HG02973 (cell line): ENCODE measurements around the gene ATP1B1.

ENCODE experiments used
- ATAC-seq: cut with Tn5 transposase; IDR thresholded peaks from one replicate; pipeline ENCODE4 v1.9.1; 2021; ENCODE audit warnings: moderate library complexity; ENCODE audit not compliant: unreplicated experiment

ATP1B1 gene

GRCh38 chr1:169106095-169106920 lies at the start of gene ATP1B1:
Gene ATP1B1, plus strand, starts transcription at chr1:169106690. Its CDS starts 140 bp downstream, at chr1:169106830.
- ATAC-seq = peak; percentile 94

DNA sequence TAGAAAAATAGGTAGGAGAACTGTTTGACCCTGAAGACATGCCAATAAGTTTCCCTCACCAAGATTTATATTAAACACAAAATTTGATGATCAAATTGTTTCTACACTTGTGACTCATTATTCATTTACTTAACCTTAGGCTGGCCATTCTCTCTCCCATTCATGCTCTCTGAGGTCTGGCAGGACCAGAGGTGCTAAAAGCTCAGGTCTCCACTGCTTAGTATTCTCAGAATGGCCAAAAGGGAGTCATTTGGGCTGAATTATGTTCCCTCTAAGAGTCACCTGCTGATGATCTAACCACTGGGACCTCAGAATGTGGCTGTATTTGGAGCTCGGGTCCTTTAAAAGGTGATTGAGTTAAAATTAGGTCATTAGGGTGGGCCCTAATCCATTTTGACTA lies 47.1 kb upstream of the ATP1B1 start:
- no peak for ATAC-seq

GRCh38 chr1:169060043-169060722 lies 46.3 kb upstream of the ATP1B1 start:
- no peak for ATAC-seq

DNA sequence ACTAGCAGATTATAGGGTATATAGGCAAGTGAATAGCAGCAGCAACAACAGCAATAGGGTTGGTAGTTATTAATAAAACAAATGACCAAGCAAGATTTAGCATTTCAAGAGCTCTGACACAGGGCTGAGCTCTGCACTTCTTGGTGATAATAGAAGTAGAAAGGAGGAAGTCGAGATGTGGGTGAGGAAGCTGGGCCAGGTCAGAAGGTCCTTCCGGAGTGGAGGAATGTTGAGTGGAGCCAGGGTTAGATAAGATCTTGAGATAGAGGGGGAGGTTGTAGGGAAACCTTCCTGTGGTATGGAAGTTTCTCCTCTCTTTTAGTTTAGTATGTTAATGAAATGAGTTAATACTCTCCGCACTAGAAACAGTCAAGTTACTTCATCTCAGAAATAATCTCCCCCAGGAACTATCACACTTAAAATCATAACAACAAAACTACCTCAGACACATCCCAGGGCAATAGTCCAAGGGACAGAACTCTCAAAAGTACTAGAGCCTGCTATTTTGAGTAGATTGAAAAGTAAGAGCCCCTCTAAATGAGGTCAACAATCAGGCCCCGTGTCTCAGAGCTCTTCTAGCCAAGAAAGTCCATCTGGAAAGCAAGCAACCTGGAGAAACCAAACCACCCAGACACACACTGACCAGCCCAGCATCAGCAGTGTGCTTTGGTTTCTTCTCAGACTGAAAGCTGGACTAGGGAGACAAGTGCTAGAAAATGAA lies 45.4 kb upstream of the ATP1B1 start:
- ATAC-seq = no peak

DNA sequence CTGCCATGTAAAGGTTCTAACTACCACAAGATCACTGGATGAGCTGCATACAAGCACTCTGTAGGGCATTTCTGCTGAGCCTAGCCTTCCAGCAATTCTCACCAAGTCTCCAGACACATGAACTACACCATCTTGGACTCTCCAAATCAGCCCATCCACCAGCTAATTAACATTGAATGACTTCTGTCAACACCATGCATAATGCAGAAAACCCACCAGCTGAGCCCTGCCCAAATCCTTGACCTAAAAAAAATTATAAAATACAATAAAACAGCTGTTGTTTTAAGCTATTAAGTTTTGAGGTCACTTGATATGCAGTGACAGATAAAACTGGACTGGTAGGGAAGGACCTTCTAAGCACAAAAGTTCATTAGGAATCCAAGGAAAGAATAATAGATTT lies 44.3 kb upstream of the ATP1B1 start:
- ATAC-seq = no peak

- ATAC-seq = no peak
These were observed 42.4 kb upstream of the ATP1B1 start for GRCh38 chr1:169064103-169064502.

- ATAC-seq = no peak
These were observed 35.9 kb upstream of the ATP1B1 start for GRCh38 chr1:169070547-169070946.

DNA sequence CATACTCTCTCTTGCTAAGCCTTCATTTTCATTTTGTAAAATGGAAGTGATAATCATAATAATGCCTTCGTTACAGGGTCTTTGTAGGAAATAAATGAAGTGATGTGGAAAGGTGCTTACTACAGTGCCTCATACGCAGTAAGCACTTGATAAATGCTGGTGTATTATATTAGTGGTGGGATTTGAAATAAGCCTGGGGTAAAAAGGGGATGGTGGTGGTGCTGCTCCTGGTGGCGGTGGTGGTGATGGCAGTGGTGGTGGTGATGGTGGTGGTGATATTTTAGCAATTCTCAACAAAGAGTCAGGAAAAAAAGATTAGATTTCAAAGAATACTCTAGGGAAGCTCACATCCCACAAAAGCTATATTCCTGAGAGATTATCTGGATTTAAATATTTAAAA lies 35.5 kb upstream of the ATP1B1 start:
- no peak for ATAC-seq

GRCh38 chr1:169072945-169073725 lies 33.4 kb upstream of the ATP1B1 start:
- no peak for ATAC-seq

DNA sequence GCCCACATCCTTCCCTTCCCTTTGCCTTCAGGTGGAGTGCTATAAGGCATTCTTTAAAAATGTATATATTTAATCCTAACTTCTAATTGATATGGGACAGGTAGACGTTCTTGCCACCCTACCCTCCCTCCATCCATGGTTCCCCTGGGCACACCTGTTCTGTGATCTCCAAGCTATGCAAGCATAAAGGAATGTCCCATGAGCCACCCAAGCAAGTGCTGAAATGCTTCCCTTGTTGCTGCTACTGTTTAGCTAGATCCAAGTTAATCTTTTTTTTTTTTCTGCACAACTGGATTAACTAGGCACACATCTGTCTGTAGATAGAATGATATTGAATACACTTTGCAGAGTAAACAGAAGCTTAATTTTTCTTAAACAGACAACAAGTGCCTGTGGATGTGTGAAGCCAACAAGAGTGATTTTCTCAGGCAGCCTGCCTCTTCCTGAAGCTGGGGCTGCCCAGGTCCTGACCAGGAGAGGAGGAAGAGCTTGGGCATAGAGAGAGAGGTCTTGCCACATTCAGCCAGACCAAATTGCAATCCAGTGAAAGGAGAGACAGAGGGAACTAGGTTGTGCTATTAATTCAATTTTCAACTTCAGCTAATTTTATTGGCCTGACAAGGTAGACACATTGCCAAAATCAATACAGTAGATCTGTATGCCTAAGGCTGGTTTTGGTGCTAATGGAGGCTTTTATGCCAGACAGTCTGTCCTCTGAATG lies 28.2 kb upstream of the ATP1B1 start:
- no peak for ATAC-seq

DNA sequence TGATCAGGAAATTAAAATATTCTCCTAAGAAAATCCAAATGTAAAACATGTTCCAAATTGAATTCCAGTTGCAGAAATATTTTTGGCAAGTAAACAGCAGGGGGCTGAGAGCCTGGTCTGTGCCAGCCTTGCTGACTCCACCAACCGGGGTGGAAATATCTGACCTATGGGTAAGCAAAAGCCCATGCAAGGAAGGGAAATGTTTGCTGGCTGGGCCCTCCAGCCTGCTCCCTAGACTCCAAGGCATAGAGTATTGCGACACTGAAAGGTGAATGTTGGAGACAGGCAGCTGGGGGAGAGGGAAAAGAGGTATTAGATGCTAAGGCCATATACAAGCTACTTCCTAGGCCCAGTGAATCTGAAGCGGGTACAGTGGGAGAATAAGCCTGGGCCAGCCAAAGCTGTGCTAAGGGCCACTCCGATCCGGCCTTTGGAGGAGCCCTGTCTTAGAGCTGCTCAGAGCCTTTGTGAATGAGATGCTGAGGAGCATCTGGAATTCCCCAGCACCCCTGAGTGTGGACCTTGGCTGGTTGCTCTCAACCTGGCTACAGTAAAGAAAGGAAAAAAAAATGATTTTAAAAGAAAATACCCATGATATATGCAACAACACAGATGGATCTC lies 24.9 kb upstream of the ATP1B1 start:
- no peak for ATAC-seq

DNA sequence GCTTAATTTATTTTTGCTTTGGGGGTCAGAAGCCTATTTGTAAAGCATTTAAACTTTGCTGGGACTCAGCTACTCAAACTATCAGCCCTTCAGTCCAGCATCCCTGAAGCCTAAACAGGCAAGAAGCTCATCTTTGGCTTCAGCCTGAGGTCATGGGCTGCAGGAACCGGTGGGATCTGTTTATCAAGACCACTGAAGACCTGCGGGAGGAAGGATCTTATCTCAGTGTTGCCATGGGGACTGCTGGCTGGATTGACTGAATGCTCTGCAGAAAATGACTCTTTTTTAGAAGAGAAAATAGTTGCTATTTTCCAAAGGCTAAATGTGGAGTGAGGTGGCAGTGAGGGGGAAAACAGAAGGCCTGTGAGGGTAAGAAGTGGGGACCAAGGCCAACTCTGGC lies 20.6 kb upstream of the ATP1B1 start:
- no peak for ATAC-seq

GRCh38 chr1:169086603-169087455 lies 19.7 kb upstream of the ATP1B1 start:
- no peak for ATAC-seq

- no peak for ATAC-seq
These were observed 18.6 kb upstream of the ATP1B1 start for GRCh38 chr1:169087876-169088275.

GRCh38 chr1:169089776-169090175 lies 16.7 kb upstream of the ATP1B1 start:
- no peak for ATAC-seq

- ATAC-seq = no peak
These were observed 16.1 kb upstream of the ATP1B1 start for GRCh38 chr1:169090308-169090899.

- peak; percentile 41 for ATAC-seq
These were observed 15.6 kb upstream of the ATP1B1 start for GRCh38 chr1:169090900-169091311.

DNA sequence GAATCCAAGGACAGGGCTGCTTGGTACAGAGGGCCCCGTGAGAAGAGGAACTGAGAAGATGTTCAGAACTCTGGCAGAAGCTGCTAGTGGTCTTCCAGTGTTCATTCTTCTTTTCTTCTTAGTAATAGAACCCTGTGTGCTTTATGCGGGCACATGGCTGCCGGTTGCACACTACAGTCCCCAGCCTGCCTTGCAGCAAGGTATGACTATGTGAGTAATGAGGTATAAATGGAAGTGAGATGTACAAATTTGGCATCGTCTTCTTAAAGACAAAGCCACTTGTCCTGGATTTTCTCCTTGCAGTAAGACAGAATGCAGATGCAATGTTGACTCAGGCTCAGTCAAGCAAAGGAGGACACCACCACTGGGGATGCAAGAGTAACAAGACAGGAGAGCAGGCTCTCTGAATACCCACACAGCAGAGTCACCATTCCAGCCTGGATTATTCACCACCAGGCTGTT lies 15.0 kb upstream of the ATP1B1 start:
- ATAC-seq = peak; percentile 68
